Mucosa of stomach (tissue), 1 donor: ENCODE data around the gene ERFL.

ENCODE experiments used
- H3K27me3 ChIP-seq: one replicate; pipeline ENCODE4 v1.7.0; 2013; ENCODE audit warnings: mild to moderate bottlenecking, low read length; ENCODE audit not compliant: control insufficient read depth, insufficient read depth
- H3K36me3 ChIP-seq: one replicate; pipeline ENCODE4 v1.7.0; 2013; ENCODE audit warnings: low read length; ENCODE audit not compliant: control insufficient read depth, insufficient read depth
- H3K4me1 ChIP-seq: one replicate; pipeline ENCODE4 v1.7.0; 2013; ENCODE audit warnings: mild to moderate bottlenecking, low read length; ENCODE audit not compliant: control insufficient read depth, insufficient read depth
- H3K4me3 ChIP-seq: one replicate; pipeline ENCODE4 v1.7.0; 2013; ENCODE audit warnings: low read length
- H3K9ac ChIP-seq: one replicate; pipeline ENCODE4 v1.7.0; 2013; ENCODE audit warnings: mild to moderate bottlenecking, low read length, moderate library complexity
- H3K9me3 ChIP-seq: one replicate; pipeline ENCODE4 v1.7.0; 2013; ENCODE audit warnings: mild to moderate bottlenecking, low read length, moderate library complexity; ENCODE audit not compliant: control insufficient read depth
- donor health status: Pancreatic carcinoma.

The ERFL gene

GRCh38 chr19:41923045-41923788, 5.0 kb downstream of the ERFL start:
- Histone ChIP-seq H3K4me3 (no peak overlapping the region), H3K4me1 (no peaks in the 10 kb centered on the region), H3K36me3 (no peaks in the 10 kb centered on the region), H3K27me3 (peaks cover 70% of the 10 kb centered on the region), H3K9me3 (no peaks in the 10 kb centered on the region), H3K9ac (no peak overlapping the region)

DNA sequence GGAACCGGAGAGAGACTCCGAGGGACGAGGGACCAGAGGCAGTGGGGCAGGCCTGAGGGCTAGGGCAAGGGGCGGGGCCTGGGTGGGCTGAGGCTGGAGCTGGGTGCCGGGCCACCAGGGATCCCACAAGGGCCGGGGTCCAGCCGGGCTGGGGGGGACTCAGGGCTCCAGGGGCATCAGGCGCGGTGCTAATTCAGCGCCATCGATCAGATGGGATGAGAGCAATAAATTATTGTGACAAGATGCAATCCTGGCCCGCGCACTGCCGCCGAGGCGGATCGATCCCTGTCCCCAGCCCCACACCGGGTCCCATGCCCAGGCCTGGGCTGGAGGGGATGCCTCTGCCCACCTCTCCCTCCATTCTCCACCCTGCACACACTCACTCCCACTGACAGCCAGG, 5.7 kb downstream of the ERFL start:
- no peaks in the 10 kb centered on the region for H3K9me3 ChIP-seq
- H3K27me3 ChIP-seq = peaks cover 72% of the 10 kb centered on the region
- H3K9ac ChIP-seq = no peak overlapping the region
- H3K4me1 ChIP-seq = no peaks in the 10 kb centered on the region
- no peak overlapping the region for H3K4me3 ChIP-seq
- no peaks in the 10 kb centered on the region for H3K36me3 ChIP-seq

- Histone ChIP-seq H3K4me1 (no peaks in the 10 kb centered on the region), H3K9ac (no peak overlapping the region), H3K4me3 (no peak overlapping the region), H3K9me3 (no peaks in the 10 kb centered on the region), H3K27me3 (peaks cover 72% of the 10 kb centered on the region), H3K36me3 (no peaks in the 10 kb centered on the region)
Observed at GRCh38 chr19:41921577-41922576, 6.4 kb downstream of the ERFL start.

DNA sequence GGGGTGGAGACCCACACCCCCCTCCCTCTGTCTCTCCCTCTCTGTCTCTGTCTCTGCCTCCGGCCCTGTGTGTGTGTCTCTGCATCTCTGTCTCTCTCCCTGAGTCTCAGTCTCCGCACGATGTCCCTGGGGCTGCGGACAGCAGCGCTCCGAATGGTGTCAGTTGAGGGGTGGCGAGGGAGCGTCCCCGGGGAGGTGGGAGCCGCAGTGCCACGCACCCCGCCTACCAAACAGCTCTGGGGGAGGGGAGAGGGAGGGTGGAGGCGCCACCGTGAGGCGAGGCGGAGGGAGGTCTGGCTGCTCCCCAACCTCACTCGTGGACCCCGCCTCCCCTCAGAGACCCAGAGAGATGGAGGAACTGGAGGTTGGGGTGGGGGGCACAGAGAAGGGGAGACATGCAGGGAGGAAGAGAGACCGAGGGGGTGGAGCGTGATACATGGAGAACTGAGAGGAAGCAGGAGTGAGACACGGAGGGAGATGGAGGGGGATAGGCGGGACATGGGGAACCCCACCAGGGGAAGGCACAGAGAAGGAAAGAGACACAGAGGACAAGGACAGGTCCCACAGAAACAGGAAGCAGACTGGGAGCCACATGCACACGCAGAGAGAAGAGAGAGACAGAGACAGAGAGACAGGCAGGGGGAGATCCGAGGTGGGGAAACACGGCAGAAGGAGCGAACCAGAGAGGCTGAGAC, 7.2 kb downstream of the ERFL start:
- no peak overlapping the region for H3K4me3 ChIP-seq
- H3K27me3 ChIP-seq = peaks cover 73% of the 10 kb centered on the region
- no peak overlapping the region for H3K9ac ChIP-seq
- H3K9me3 ChIP-seq = no peaks in the 10 kb centered on the region
- no peaks in the 10 kb centered on the region for H3K4me1 ChIP-seq
- no peaks in the 10 kb centered on the region for H3K36me3 ChIP-seq

- H3K27me3 ChIP-seq = peaks cover 73% of the 10 kb centered on the region
- H3K4me1 ChIP-seq = no peaks in the 10 kb centered on the region
- no peaks in the 10 kb centered on the region for H3K9me3 ChIP-seq
- H3K36me3 ChIP-seq = no peaks in the 10 kb centered on the region
- H3K9ac ChIP-seq = no peak overlapping the region
- no peak overlapping the region for H3K4me3 ChIP-seq
Observed at GRCh38 chr19:41919948-41920712, 8.1 kb downstream of the ERFL start.

DNA sequence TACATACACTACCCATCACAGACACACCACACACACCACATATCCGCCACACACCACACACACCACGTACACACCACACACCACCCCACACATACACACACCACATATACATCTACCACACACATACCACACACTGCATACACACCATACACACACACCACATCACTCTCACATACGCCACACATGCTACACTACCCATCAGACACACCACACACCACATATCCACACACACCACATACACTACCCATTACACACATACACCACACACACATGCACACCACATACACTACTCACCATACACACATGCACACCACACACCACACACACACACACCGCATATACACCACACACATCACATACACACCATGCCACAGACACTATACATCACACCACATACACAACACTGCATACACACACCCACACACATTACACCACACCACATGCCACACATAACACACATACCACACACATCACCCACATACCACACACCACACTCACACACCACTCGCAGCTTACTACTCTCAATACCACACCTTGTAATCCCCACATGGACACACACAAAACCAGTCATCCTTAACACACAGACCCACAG, 9.5 kb downstream of the ERFL start:
- H3K27me3 ChIP-seq = peaks cover 70% of the 10 kb centered on the region
- H3K9me3 ChIP-seq = no peaks in the 10 kb centered on the region
- H3K4me1 ChIP-seq = no peaks in the 10 kb centered on the region
- no peak overlapping the region for H3K9ac ChIP-seq
- no peak overlapping the region for H3K4me3 ChIP-seq
- H3K36me3 ChIP-seq = no peaks in the 10 kb centered on the region

DNA sequence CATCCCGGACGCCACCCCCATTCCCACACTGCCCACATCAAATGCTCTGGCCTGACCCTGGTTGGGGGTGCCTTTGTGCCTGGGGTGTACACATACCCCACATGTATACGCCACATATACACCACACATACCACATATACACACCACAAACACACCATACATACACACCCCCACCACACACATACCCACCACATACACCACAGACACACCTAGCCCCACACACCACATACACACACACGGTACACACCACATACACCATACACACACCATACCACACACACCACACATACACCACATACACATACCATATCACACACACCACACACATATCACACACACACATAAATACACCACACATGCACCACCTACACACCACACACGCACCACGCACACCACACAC, 10.2 kb downstream of the ERFL start:
- no peaks in the 10 kb centered on the region for H3K4me1 ChIP-seq
- H3K9ac ChIP-seq = no peak overlapping the region
- peaks cover 74% of the 10 kb centered on the region for H3K27me3 ChIP-seq
- H3K9me3 ChIP-seq = no peaks in the 10 kb centered on the region
- no peak overlapping the region for H3K4me3 ChIP-seq
- no peaks in the 10 kb centered on the region for H3K36me3 ChIP-seq

GRCh38 chr19:41917676-41918075, 10.6 kb downstream of the ERFL start:
- H3K36me3 ChIP-seq = no peaks in the 10 kb centered on the region
- no peak overlapping the region for H3K4me3 ChIP-seq
- peaks cover 72% of the 10 kb centered on the region for H3K27me3 ChIP-seq

GRCh38 chr19:41915776-41916414, 12.4 kb downstream of the ERFL start:
- H3K9me3 ChIP-seq = no peaks in the 10 kb centered on the region
- no peak overlapping the region for H3K9ac ChIP-seq
- H3K4me3 ChIP-seq = no peak overlapping the region
- H3K27me3 ChIP-seq = peaks cover 74% of the 10 kb centered on the region
- no peaks in the 10 kb centered on the region for H3K4me1 ChIP-seq
- no peaks in the 10 kb centered on the region for H3K36me3 ChIP-seq

More at GRCh38 chr19:41917676-41918075, 10.6 kb downstream of the ERFL start:
- Histone ChIP-seq H3K9ac (no peak overlapping the region), H3K4me1 (no peaks in the 10 kb centered on the region), H3K9me3 (no peaks in the 10 kb centered on the region)

DNA sequence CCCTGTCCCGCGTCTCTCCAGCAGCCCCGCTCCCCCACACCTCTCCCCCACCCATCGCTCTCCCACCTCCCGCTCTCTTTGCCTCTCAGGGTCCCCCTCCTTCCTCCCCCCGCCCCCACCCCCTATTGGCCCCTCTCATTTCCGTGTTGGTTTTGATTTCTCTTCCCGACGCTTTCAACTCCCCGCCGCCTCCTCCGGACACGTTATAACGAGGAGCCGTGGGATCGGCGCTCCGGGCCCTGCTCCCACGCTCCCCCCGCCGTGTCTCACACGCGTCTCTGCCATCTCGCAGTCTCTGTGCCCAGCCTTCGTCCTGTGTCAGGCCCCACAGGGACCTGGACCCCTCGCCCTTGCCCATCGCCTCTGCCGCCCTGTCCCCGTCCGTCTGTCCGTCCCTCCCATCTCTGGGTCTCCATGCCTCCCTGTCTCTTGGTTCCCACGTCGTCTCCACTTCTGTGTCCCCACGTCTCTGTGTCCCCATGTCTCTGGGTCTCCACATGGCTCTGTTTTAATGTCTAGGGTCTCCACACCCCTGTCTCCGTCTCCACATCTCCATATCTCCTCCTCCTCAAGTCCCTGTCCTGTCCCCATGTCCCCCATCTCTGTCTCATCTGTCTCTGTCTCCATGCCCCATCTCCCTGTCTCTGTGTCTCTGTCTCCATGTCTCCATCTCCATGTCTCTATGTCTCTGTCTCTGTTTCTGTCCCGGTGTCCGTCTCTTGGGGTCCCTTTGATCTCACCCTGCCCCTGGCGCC, 13.1 kb downstream of the ERFL start:
- Histone ChIP-seq H3K9me3 (no peaks in the 10 kb centered on the region), H3K4me1 (no peaks in the 10 kb centered on the region), H3K36me3 (no peaks in the 10 kb centered on the region), H3K27me3 (peaks cover 74% of the 10 kb centered on the region), H3K4me3 (no peak overlapping the region), H3K9ac (no peak overlapping the region)
